ENCODE measurements around the gene PPP2R1B.

PPP2R1B gene

GRCh38 chr11:111726301-111726713, 39.9 kb downstream of the PPP2R1B start:
- H3K4me3 ChIP-seq (ENCODE audit: low read depth, low read length): no peak overlapping the region
- TF ChIP-seq, protein P1, sequence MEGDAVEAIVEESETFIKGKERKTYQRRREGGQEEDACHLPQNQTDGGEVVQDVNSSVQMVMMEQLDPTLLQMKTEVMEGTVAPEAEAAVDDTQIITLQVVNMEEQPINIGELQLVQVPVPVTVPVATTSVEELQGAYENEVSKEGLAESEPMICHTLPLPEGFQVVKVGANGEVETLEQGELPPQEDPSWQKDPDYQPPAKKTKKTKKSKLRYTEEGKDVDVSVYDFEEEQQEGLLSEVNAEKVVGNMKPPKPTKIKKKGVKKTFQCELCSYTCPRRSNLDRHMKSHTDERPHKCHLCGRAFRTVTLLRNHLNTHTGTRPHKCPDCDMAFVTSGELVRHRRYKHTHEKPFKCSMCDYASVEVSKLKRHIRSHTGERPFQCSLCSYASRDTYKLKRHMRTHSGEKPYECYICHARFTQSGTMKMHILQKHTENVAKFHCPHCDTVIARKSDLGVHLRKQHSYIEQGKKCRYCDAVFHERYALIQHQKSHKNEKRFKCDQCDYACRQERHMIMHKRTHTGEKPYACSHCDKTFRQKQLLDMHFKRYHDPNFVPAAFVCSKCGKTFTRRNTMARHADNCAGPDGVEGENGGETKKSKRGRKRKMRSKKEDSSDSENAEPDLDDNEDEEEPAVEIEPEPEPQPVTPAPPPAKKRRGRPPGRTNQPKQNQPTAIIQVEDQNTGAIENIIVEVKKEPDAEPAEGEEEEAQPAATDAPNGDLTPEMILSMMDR (IDR thresholded peaks at IDR 0.05; ENCODE audit: low read depth, low read length, missing control alignments): no peak
- DNase-seq (ENCODE audit: low read depth): no peak

DNA sequence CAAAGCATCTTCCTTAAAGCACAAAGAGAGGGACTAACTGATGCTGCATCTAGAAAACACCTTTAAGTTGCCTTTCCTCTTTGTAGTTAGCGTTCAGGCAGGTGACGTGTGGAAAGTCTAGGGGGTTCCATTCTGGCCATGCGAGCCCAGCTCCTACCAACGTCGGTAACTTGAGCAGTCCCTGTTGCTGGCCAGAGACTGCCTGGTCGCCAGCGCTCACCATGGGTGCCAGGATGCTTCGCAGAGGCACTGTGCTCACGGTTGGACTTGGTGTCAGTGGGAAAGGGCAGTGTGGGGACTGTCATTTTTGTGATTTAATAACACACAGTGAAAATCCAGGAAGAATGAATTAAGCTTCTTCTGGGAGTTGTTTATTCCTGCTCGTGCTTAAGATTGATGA, 40.6 kb downstream of the PPP2R1B start:
- TF ChIP-seq, protein P1 (IDR thresholded peaks at IDR 0.05; ENCODE audit: low read depth, low read length, missing control alignments): no peak
- no peak overlapping the region for H3K4me3 ChIP-seq (ENCODE audit: low read depth, low read length)
- no peak for DNase-seq (ENCODE audit: low read depth)

GRCh38 chr11:111724615-111725129, 41.5 kb downstream of the PPP2R1B start:
- no peak for DNase-seq (ENCODE audit: low read depth)
- H3K4me3 ChIP-seq (ENCODE audit: low read depth, low read length): no peak overlapping the region
- TF ChIP-seq, protein P1 (IDR thresholded peaks at IDR 0.05; ENCODE audit: low read depth, low read length, missing control alignments): no peak

GRCh38 chr11:111723595-111723994, 42.6 kb downstream of the PPP2R1B start:
- DNase-seq (ENCODE audit: low read depth): no peak

DNA sequence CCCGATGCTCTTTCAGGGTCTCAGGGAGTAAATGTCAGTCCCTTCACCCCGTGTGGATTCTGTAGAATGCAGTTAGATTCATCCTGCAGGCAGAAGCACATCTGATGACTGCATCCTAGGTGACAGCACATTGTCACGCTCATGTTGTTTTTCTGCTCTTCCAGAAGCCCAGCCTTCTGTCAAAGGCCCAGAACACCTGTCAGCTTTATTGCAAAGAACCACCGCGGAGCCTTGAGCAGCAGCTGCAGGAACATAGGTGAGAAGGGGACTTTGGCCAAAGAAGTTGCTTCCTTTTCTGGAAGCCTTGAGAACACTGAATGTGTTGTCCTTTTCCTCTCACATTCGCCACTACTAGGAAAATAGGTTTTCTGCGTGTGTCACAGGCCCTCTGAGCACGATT, 43.7 kb downstream of the PPP2R1B start:
- no peak overlapping the region for H3K4me3 ChIP-seq (ENCODE audit: low read depth, low read length)
- DNase-seq (ENCODE audit: low read depth): no peak
- TF ChIP-seq, protein P1 (IDR thresholded peaks at IDR 0.05; ENCODE audit: low read depth, low read length, missing control alignments): no peak

More at GRCh38 chr11:111723595-111723994, 42.6 kb downstream of the PPP2R1B start:
- TF ChIP-seq, protein P1 (IDR thresholded peaks at IDR 0.05; ENCODE audit: low read depth, low read length, missing control alignments): no peak
- no peak overlapping the region for H3K4me3 ChIP-seq (ENCODE audit: low read depth, low read length)

- no peak overlapping the region for H3K4me3 ChIP-seq (ENCODE audit: low read depth, low read length)
- no peak for DNase-seq (ENCODE audit: low read depth)
- TF ChIP-seq, protein P1 (IDR thresholded peaks at IDR 0.05; ENCODE audit: low read depth, low read length, missing control alignments): no peak
Measured at GRCh38 chr11:111720801-111721494, 45.2 kb downstream of the PPP2R1B start.

- DNase-seq (ENCODE audit: low read depth): no peak
- no peak overlapping the region for H3K4me3 ChIP-seq (ENCODE audit: low read depth, low read length)
- TF ChIP-seq, protein P1 (IDR thresholded peaks at IDR 0.05; ENCODE audit: low read depth, low read length, missing control alignments): no peak
Measured at GRCh38 chr11:111719379-111719778, 46.8 kb downstream of the PPP2R1B start.

Data from GM12864 (cell line).